Measurements from ENCODE around the gene HNMT.
"Not testable (repeated sequence)": the region's sequence is repeated elsewhere in the genome, so short reads cannot be mapped to it uniquely, and the experiment has no call there.

Gene HNMT

DNA sequence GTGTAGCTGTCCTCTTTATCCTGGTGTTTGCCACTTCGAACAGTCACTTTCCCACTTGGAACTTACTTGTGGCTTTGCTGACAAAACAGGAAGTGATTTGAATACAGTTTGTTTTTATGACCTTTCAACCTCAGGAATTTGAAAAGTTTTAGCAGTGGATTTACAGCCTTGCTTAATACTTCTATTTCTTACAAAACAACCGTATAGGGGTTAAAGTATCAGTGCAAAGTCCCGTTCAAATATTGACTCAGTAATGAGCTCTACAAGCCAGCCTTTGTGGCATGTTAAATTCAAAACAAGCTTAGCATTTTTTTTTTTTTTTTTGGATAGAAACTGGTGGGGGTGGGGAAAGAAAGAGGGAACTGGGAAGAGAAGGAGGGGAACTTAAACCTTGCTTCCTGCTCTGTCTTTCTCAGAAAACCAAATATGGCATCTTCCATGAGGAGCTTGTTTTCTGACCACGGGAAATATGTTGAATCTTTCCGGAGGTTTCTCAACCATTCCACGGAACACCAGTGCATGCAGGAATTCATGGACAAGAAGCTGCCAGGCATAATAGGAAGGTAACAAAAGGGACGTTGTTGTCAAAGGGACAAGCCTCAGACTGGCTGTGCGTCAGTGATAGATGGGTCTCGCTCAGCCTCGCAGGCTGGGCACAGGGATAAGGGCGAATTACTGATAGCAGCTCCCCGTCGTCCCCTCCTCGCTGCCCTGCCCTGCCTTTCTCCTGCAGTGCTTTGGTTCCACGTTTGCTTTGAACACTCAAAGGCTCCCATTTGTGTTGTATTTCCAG, at the start of gene HNMT:
HNMT (plus strand) TSS at position 408 of the 793 bp plus-strand sequence; CDS start at position 427, 19 bp downstream.
- in situ Hi-C loops (cut with MboI; ENCODE audit: low pct_unique_long_range_greater_than_20kb, low sequenced_read_pairs, unreplicated experiment): no loop called here

DNA sequence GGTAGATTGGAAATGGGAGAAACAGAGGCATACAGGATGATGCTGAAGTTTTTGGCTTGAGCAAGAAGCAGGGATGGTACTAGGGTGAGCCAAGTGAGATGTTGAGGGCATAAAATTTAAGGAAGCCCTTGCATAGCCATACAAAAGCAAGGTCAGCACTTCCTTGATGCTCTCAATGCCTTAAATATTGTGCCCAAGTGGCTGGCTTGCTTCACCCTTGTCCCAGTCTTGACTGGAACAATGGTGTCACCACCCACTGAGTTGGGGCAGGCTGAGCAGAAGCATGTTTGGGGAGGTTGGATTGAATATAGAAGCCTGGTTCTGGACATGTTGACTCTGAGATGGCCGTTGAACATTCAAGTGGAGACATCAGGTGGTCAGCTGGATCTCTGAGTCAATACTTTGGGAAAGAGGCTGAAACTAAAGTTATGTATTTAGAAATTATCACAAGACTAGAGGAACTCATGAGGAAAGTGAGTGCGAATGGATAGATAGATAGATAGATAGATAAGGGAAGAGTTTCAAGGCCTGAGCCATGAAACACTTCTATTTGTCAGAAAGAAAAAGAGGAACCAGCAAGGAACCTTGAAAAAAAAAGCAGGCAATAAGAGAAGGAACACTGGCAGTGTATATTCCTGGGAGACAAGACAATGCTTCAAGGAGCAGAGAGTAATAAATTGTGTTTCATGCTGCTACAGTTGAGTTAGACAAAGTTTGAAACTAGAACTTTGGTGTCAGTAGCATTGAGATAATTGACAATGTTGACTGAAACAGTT, 43.0 kb upstream of the HNMT start:
- TF ChIP-seq, protein P1, sequence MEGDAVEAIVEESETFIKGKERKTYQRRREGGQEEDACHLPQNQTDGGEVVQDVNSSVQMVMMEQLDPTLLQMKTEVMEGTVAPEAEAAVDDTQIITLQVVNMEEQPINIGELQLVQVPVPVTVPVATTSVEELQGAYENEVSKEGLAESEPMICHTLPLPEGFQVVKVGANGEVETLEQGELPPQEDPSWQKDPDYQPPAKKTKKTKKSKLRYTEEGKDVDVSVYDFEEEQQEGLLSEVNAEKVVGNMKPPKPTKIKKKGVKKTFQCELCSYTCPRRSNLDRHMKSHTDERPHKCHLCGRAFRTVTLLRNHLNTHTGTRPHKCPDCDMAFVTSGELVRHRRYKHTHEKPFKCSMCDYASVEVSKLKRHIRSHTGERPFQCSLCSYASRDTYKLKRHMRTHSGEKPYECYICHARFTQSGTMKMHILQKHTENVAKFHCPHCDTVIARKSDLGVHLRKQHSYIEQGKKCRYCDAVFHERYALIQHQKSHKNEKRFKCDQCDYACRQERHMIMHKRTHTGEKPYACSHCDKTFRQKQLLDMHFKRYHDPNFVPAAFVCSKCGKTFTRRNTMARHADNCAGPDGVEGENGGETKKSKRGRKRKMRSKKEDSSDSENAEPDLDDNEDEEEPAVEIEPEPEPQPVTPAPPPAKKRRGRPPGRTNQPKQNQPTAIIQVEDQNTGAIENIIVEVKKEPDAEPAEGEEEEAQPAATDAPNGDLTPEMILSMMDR (IDR thresholded peaks at IDR 0.05; ENCODE audit: extremely low read depth, insufficient read depth, missing control alignments): no peak
- no peak for DNase-seq (ENCODE audit: low spot score)
- in situ Hi-C loops (cut with MboI; ENCODE audit: low pct_unique_long_range_greater_than_20kb, low sequenced_read_pairs, unreplicated experiment): no loop called here

More for the DNA sequence above, at the start of gene HNMT:
- no peak for DNase-seq (ENCODE audit: low spot score)
- TF ChIP-seq, protein P1 (IDR thresholded peaks at IDR 0.05; ENCODE audit: extremely low read depth, insufficient read depth, missing control alignments): no peak

DNA sequence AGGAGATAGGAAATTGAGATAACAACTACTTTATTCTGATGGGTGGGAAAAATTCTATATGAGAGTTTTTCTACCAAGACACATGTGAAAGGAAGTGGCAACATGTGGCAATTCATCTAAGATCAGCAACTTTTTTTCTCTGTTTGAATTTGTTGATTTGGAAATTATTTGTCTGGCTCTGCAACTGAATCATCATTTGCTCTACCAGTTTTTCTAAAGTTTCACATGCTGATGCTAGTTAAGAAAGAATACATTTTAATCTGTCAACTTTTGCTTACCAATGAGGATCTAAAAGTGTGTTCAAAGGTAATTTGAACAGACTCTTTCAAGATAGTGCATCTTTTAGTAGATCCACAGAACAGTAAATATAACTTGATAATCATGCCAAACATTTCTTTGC, 42.1 kb upstream of the HNMT start:
- in situ Hi-C loops (cut with MboI; ENCODE audit: low pct_unique_long_range_greater_than_20kb, low sequenced_read_pairs, unreplicated experiment); DNase-seq (ENCODE audit: low spot score): not testable (repeated sequence)

DNA sequence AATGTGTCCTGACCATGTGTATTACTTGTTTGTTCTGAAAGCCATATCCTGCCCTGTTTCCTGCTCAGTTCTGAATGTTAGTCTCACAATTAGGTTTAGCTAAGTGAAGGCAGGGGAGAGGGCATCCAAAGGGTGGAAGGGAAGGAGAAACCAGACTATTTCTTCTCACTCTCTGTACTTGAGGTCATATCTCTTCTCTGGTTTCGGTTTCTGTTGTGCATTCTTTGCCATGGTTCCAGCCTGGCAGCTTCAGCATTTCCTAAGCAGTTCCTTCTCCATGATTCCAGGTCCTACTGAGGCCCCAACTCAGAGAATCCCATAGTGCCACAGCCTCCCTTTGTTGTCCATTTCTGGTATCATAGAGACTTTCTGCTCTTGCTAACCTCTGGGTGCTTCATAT, 40.3 kb upstream of the HNMT start:
- TF ChIP-seq, protein P1 (IDR thresholded peaks at IDR 0.05; ENCODE audit: extremely low read depth, insufficient read depth, missing control alignments): no peak
- DNase-seq (ENCODE audit: low spot score): no peak
- in situ Hi-C loops (cut with MboI; ENCODE audit: low pct_unique_long_range_greater_than_20kb, low sequenced_read_pairs, unreplicated experiment): no loop called here

DNA sequence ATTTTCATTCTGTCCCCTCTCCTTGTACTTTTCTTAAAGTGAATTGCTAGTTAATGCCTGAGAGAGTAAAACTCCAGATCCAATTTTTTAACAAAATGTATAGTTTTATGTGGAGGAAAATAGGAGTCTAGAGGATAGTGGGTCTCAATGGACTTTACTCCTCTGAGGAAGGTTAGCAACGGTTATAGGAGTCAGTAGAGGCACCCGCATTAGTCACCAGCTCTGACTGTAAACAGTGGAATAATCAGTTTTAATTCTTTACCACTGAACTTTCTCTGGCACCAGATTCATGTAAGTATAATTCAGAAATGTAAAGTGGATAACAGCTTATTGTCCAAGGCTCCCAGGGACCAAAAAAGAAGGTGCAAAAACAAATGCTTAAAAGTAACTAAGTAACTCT, 38.7 kb upstream of the HNMT start:
- in situ Hi-C loops (cut with MboI; ENCODE audit: low pct_unique_long_range_greater_than_20kb, low sequenced_read_pairs, unreplicated experiment): no loop called here
- TF ChIP-seq, protein P1 (IDR thresholded peaks at IDR 0.05; ENCODE audit: extremely low read depth, insufficient read depth, missing control alignments): no peak
- DNase-seq (ENCODE audit: low spot score): no peak

DNA sequence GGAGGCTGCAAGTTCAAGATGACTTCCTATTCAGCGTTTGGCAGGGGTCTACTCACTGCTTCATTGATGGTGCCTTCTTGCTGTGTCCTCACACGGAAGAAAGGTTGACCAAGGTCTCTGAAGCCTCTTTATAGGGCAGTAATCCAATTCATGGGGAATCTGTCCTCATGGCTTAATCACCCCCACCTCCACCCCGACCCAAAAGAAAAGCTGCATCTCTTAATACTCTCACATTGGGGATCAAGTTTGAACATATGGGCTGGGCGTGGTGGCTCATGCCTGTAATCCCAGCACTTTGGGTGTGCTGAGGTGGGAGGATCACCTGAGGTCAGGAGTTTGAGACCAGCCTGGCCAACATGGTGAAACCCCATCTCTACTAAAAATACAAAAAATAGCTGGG, 36.4 kb upstream of the HNMT start:
- DNase-seq (ENCODE audit: low spot score): no peak
- TF ChIP-seq, protein P1 (IDR thresholded peaks at IDR 0.05; ENCODE audit: extremely low read depth, insufficient read depth, missing control alignments): no peak
- in situ Hi-C loops (cut with MboI; ENCODE audit: low pct_unique_long_range_greater_than_20kb, low sequenced_read_pairs, unreplicated experiment): no loop called here
